Measurements from ENCODE around the gene DAG1. TPM values are rescaled to one million over a fixed set of nuclear protein-coding genes. Genes with fewer than 3 reads are reported as not detected.

The DAG1 gene
- polyA plus RNA-seq, 1 donor (not counting 4 experiments of a cell fraction or from before 2014, with no cell fraction given), result 22.0 TPM

- dilution Hi-C loops (cut with MboI; ENCODE audit: extremely low pct_ligation_motif_present, low sequenced_read_pairs), result loop anchor here (25.0 kb wide), 1 partner anchor 93 kb away; the partner anchor contains the start of gene APEH
Observed at GRCh38 chr3:49568965-49569364, 98.9 kb downstream of the DAG1 start.

GRCh38 chr3:49570028-49570654 lies 100.1 kb downstream of the DAG1 start:
- no peak overlapping the region for H2AFZ ChIP-seq (ENCODE audit: control insufficient read depth, low read length)
- DNase-seq (ENCODE audit: low read depth, low spot score) (no peak), FAIRE-seq (no peak)
- no peaks in the 10 kb centered on the region for H3K9me3 ChIP-seq (ENCODE audit: control insufficient read depth, low read depth, low read length)
- H3K4me3 ChIP-seq (ENCODE audit: control insufficient read depth in 2 of 3, extremely low read depth in 1 of 3, insufficient read depth in 2 of 3, low read depth in 1 of 3, low read length in 3 of 3), result no peak overlapping the region
- no peak overlapping the region for H3K4me2 ChIP-seq (ENCODE audit: control insufficient read depth, extremely low read depth, insufficient read depth, low read depth, low read length)
- H3K4me1 ChIP-seq (ENCODE audit: control insufficient read depth, extremely low read depth, insufficient read depth, low read length), result peaks cover 8% of the 10 kb centered on the region
- H3K36me3 ChIP-seq (ENCODE audit: control insufficient read depth in 2 of 2, extremely low read depth in 1 of 2, insufficient read depth in 2 of 2, low read length in 2 of 2), result no peaks in the 10 kb centered on the region
- no peak overlapping the region for H3K27ac ChIP-seq (ENCODE audit: control insufficient read depth, insufficient read depth, low read length)
- no peaks in the 10 kb centered on the region for H3K79me2 ChIP-seq (ENCODE audit: control insufficient read depth, insufficient read depth, low read length)
- TF ChIP-seq EZH2 (IDR thresholded peaks at IDR 0.05; ENCODE audit: low read length), result no peak
- TF ChIP-seq, protein P1, sequence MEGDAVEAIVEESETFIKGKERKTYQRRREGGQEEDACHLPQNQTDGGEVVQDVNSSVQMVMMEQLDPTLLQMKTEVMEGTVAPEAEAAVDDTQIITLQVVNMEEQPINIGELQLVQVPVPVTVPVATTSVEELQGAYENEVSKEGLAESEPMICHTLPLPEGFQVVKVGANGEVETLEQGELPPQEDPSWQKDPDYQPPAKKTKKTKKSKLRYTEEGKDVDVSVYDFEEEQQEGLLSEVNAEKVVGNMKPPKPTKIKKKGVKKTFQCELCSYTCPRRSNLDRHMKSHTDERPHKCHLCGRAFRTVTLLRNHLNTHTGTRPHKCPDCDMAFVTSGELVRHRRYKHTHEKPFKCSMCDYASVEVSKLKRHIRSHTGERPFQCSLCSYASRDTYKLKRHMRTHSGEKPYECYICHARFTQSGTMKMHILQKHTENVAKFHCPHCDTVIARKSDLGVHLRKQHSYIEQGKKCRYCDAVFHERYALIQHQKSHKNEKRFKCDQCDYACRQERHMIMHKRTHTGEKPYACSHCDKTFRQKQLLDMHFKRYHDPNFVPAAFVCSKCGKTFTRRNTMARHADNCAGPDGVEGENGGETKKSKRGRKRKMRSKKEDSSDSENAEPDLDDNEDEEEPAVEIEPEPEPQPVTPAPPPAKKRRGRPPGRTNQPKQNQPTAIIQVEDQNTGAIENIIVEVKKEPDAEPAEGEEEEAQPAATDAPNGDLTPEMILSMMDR (optimal IDR thresholded peaks at IDR 0.05 in 1 of 3, IDR thresholded peaks at IDR 0.05 in 1 of 3, conservative IDR thresholded peaks at IDR 0.05 in 1 of 3; ENCODE audit: extremely low read depth in 1 of 3, insufficient read depth in 2 of 3, low read length in 3 of 3), result no peak
- H4K20me1 ChIP-seq (ENCODE audit: control insufficient read depth, extremely low read depth, insufficient read depth, low read length), result no peaks in the 10 kb centered on the region
- H3K9ac ChIP-seq (ENCODE audit: control insufficient read depth, extremely low read depth, insufficient read depth, low read length), result no peak overlapping the region
- no peaks in the 10 kb centered on the region for H3K9me1 ChIP-seq (ENCODE audit: control insufficient read depth, extremely low read depth, insufficient read depth, low read length)
- no peaks in the 10 kb centered on the region for H3K27me3 ChIP-seq (ENCODE audit: control insufficient read depth, extremely low read depth, insufficient read depth, low read length)
- dilution Hi-C loops (cut with MboI; ENCODE audit: extremely low pct_ligation_motif_present, low sequenced_read_pairs), result loop anchor here (25.0 kb wide), 1 partner anchor 92 kb away; the partner anchor contains the start of gene APEH

More at GRCh38 chr3:49568965-49569364, 98.9 kb downstream of the DAG1 start:
- Histone ChIP-seq H3K4me2 (ENCODE audit: control insufficient read depth, extremely low read depth, insufficient read depth, low read depth, low read length) (no peak overlapping the region), H4K20me1 (ENCODE audit: control insufficient read depth, extremely low read depth, insufficient read depth, low read length) (no peaks in the 10 kb centered on the region), H3K9me3 (ENCODE audit: control insufficient read depth, low read depth, low read length) (no peaks in the 10 kb centered on the region), H3K27me3 (ENCODE audit: control insufficient read depth, extremely low read depth, insufficient read depth, low read length) (no peaks in the 10 kb centered on the region), H2AFZ (ENCODE audit: control insufficient read depth, low read length) (no peak overlapping the region), H3K36me3 (ENCODE audit: control insufficient read depth in 2 of 2, extremely low read depth in 1 of 2, insufficient read depth in 2 of 2, low read length in 2 of 2) (no peaks in the 10 kb centered on the region), H3K79me2 (ENCODE audit: control insufficient read depth, insufficient read depth, low read length) (no peaks in the 10 kb centered on the region), H3K9ac (ENCODE audit: control insufficient read depth, extremely low read depth, insufficient read depth, low read length) (no peak overlapping the region), H3K27ac (ENCODE audit: control insufficient read depth, insufficient read depth, low read length) (no peak overlapping the region), H3K9me1 (ENCODE audit: control insufficient read depth, extremely low read depth, insufficient read depth, low read length) (no peaks in the 10 kb centered on the region), H3K4me3 (ENCODE audit: control insufficient read depth in 2 of 3, extremely low read depth in 1 of 3, insufficient read depth in 2 of 3, low read depth in 1 of 3, low read length in 3 of 3) (no peak overlapping the region), H3K4me1 (ENCODE audit: control insufficient read depth, extremely low read depth, insufficient read depth, low read length) (peaks cover 8% of the 10 kb centered on the region)
- TF ChIP-seq, protein P1 (optimal IDR thresholded peaks at IDR 0.05 in 1 of 3, IDR thresholded peaks at IDR 0.05 in 1 of 3, conservative IDR thresholded peaks at IDR 0.05 in 1 of 3; ENCODE audit: extremely low read depth in 1 of 3, insufficient read depth in 2 of 3, low read length in 3 of 3), result no peak
- TF ChIP-seq EZH2 (IDR thresholded peaks at IDR 0.05; ENCODE audit: low read length), result no peak
- FAIRE-seq (no peak), DNase-seq (ENCODE audit: low read depth, low spot score) (no peak)

All from keratinocyte (primary cell).